GM19035 (cell line): ENCODE results near the gene HES1.
"Not testable (repeated sequence)": the region's sequence is repeated elsewhere in the genome, so short reads cannot be mapped to it uniquely, and the experiment has no call there.

Experiments
- ATAC-seq: cut with Tn5 transposase; IDR thresholded peaks from one replicate; pipeline ENCODE4 v1.9.1; 2021; ENCODE audit not compliant: unreplicated experiment

The HES1 gene

GRCh38 chr3:194135806-194136518 lies at the start of gene HES1:
TSS of gene HES1 (plus strand) at chr3:194136148. CDS start at chr3:194136381, 233 bp downstream.
- no peak for ATAC-seq

- ATAC-seq, result no peak
Measured at GRCh38 chr3:194086388-194087075, 49.4 kb upstream of the HES1 start.

- ATAC-seq, result no peak
Measured at GRCh38 chr3:194087280-194087679, 48.7 kb upstream of the HES1 start.

GRCh38 chr3:194087995-194088855 lies 47.7 kb upstream of the HES1 start:
- ATAC-seq, result no peak

GRCh38 chr3:194089357-194090177 lies 46.4 kb upstream of the HES1 start:
- ATAC-seq, result no peak

- ATAC-seq, result not testable (repeated sequence)
Measured at GRCh38 chr3:194090178-194090555, 45.8 kb upstream of the HES1 start.

- ATAC-seq, result no peak
Measured at GRCh38 chr3:194090716-194091115, 45.2 kb upstream of the HES1 start.

GRCh38 chr3:194091141-194091540 lies 44.8 kb upstream of the HES1 start:
- no peak for ATAC-seq

GRCh38 chr3:194091897-194092296 lies 44.1 kb upstream of the HES1 start:
- ATAC-seq, result not testable (repeated sequence)

- ATAC-seq, result no peak
Measured at GRCh38 chr3:194092881-194093301, 43.1 kb upstream of the HES1 start.

GRCh38 chr3:194093842-194094241 lies 42.1 kb upstream of the HES1 start:
- no peak for ATAC-seq

- ATAC-seq, result no peak
Measured at GRCh38 chr3:194095464-194095863, 40.5 kb upstream of the HES1 start.

- ATAC-seq, result no peak
Measured at GRCh38 chr3:194095902-194096301, 40.0 kb upstream of the HES1 start.

- ATAC-seq, result no peak
Measured at GRCh38 chr3:194097141-194097882, 38.6 kb upstream of the HES1 start.

GRCh38 chr3:194098081-194098842 lies 37.7 kb upstream of the HES1 start:
- ATAC-seq, result no peak

- no peak for ATAC-seq
Measured at GRCh38 chr3:194098843-194099183, 37.1 kb upstream of the HES1 start.

- no peak for ATAC-seq
Measured at GRCh38 chr3:194099215-194099614, 36.7 kb upstream of the HES1 start.

GRCh38 chr3:194100856-194101390 lies 35.0 kb upstream of the HES1 start:
- ATAC-seq, result peak; percentile 92
